GM08714 (cell line): ENCODE measurements around the gene GAB3.
"Not testable (repeated sequence)": the region's sequence is repeated elsewhere in the genome, so short reads cannot be mapped to it uniquely, and the experiment has no call there.

Experiments
- H3K4me3 ChIP-seq: fragments of 200-500 bp; sonication (Bioruptor generic); 2 replicates; pipeline ENCODE4 v1.5.1; 2014; ENCODE audit warnings: mild to moderate bottlenecking, low read length, inconsistent platforms
- ZNF274 ChIP-seq: IDR thresholded peaks from 2 replicates; pipeline ENCODE4 v1.6.1; 2012; ENCODE audit warnings: mild to moderate bottlenecking, low read depth, low read length

Gene GAB3

GRCh38 chrX:154719132-154719675, 31.7 kb downstream of the GAB3 start:
- no peak for TF ChIP-seq ZNF274
- no peak overlapping the region; the same call in 1 of the 2 replicates for H3K4me3 ChIP-seq

GRCh38 chrX:154718616-154719015, 32.3 kb downstream of the GAB3 start:
- no peak overlapping the region for H3K4me3 ChIP-seq
- no peak for TF ChIP-seq ZNF274

- TF ChIP-seq ZNF274: no peak
- H3K4me3 ChIP-seq: no peak overlapping the region
Observed at GRCh38 chrX:154717824-154718223, 33.1 kb downstream of the GAB3 start.

GRCh38 chrX:154715825-154716224, 35.1 kb downstream of the GAB3 start:
- no peak for TF ChIP-seq ZNF274

GRCh38 chrX:154714925-154715324, 36.0 kb downstream of the GAB3 start:
- TF ChIP-seq ZNF274: no peak
- no peak overlapping the region for H3K4me3 ChIP-seq

More at GRCh38 chrX:154715825-154716224, 35.1 kb downstream of the GAB3 start:
- no peak overlapping the region for H3K4me3 ChIP-seq

- no peak for TF ChIP-seq ZNF274
- H3K4me3 ChIP-seq: no peak overlapping the region
Observed at GRCh38 chrX:154712781-154713740, 37.8 kb downstream of the GAB3 start.

- TF ChIP-seq ZNF274: no peak
- no peak overlapping the region for H3K4me3 ChIP-seq
Observed at GRCh38 chrX:154711264-154711663, 39.6 kb downstream of the GAB3 start.

- H3K4me3 ChIP-seq: no peak overlapping the region
- no peak for TF ChIP-seq ZNF274
Observed at GRCh38 chrX:154710309-154710708, 40.6 kb downstream of the GAB3 start.

GRCh38 chrX:154698630-154699248, 52.1 kb downstream of the GAB3 start:
- no peak for TF ChIP-seq ZNF274
- H3K4me3 ChIP-seq: no peak overlapping the region

- H3K4me3 ChIP-seq: no peak overlapping the region
- TF ChIP-seq ZNF274: no peak
Observed at GRCh38 chrX:154696676-154697045, 54.2 kb downstream of the GAB3 start.

GRCh38 chrX:154695911-154696675, 54.8 kb downstream of the GAB3 start:
- TF ChIP-seq ZNF274: no peak
- no peak overlapping the region for H3K4me3 ChIP-seq

GRCh38 chrX:154693394-154693793, 57.5 kb downstream of the GAB3 start:
- TF ChIP-seq ZNF274: no peak
- H3K4me3 ChIP-seq: no peak overlapping the region

GRCh38 chrX:154690438-154690837, 60.4 kb downstream of the GAB3 start:
- H3K4me3 ChIP-seq: not testable (repeated sequence)

- not testable (repeated sequence) for H3K4me3 ChIP-seq
Observed at GRCh38 chrX:154672084-154672483, 78.8 kb downstream of the GAB3 start.

- H3K4me3 ChIP-seq: not testable (repeated sequence)
Observed at GRCh38 chrX:154670848-154671247, 80.0 kb downstream of the GAB3 start.
